HG03159 (cell line): Measurements from ENCODE around the gene CACNA1D.

Source experiments
- ATAC-seq: cut with Tn5 transposase; IDR thresholded peaks from one replicate; pipeline ENCODE4 v1.9.1; 2021; ENCODE audit warnings: mild to moderate bottlenecking, moderate library complexity; ENCODE audit not compliant: unreplicated experiment

The CACNA1D gene

GRCh38 chr3:53775018-53775417, 280.6 kb downstream of the CACNA1D start:
- ATAC-seq, result no peak

GRCh38 chr3:53775834-53776251, 281.4 kb downstream of the CACNA1D start:
- no peak for ATAC-seq

GRCh38 chr3:53776494-53777101, 282.2 kb downstream of the CACNA1D start:
- no peak for ATAC-seq

- no peak for ATAC-seq
These were observed 283.1 kb downstream of the CACNA1D start for GRCh38 chr3:53777468-53777867.

GRCh38 chr3:53778153-53778552, 283.7 kb downstream of the CACNA1D start:
- ATAC-seq, result no peak

- no peak for ATAC-seq
These were observed 285.8 kb downstream of the CACNA1D start for GRCh38 chr3:53780171-53780570.

- ATAC-seq, result no peak
These were observed 286.4 kb downstream of the CACNA1D start for GRCh38 chr3:53780806-53781205.

GRCh38 chr3:53787016-53787415, 292.6 kb downstream of the CACNA1D start:
- ATAC-seq, result no peak

GRCh38 chr3:53788038-53788437, 293.6 kb downstream of the CACNA1D start:
- ATAC-seq, result no peak

- ATAC-seq, result no peak
These were observed 295.0 kb downstream of the CACNA1D start for GRCh38 chr3:53789459-53789858.

- ATAC-seq, result no peak
These were observed 296.1 kb downstream of the CACNA1D start for GRCh38 chr3:53790470-53790869.

GRCh38 chr3:53791317-53791716, 296.9 kb downstream of the CACNA1D start:
- no peak for ATAC-seq

GRCh38 chr3:53792866-53793265, 298.5 kb downstream of the CACNA1D start:
- ATAC-seq, result no peak

- no peak for ATAC-seq
These were observed 300.2 kb downstream of the CACNA1D start for GRCh38 chr3:53794597-53794996.

- ATAC-seq, result no peak
These were observed 300.8 kb downstream of the CACNA1D start for GRCh38 chr3:53795176-53795575.

- no peak for ATAC-seq
These were observed 301.6 kb downstream of the CACNA1D start for GRCh38 chr3:53795789-53796560.

GRCh38 chr3:53798144-53798543, 303.7 kb downstream of the CACNA1D start:
- no peak for ATAC-seq

GRCh38 chr3:53799338-53799865, 305.0 kb downstream of the CACNA1D start:
- ATAC-seq, result no peak

- no peak for ATAC-seq
These were observed 305.9 kb downstream of the CACNA1D start for GRCh38 chr3:53800041-53800906.

GRCh38 chr3:53801319-53801718, 306.9 kb downstream of the CACNA1D start:
- ATAC-seq, result no peak

- ATAC-seq, result no peak
These were observed 308.0 kb downstream of the CACNA1D start for GRCh38 chr3:53802256-53802880.
